ENCODE data around the gene LRFN2.

Gene LRFN2

GRCh38 chr6:40386200-40386599, 201.0 kb downstream of the LRFN2 start:
- in situ Hi-C loops (cut with MboI; ENCODE audit: low sequenced_read_pairs), result no loop called here

DNA sequence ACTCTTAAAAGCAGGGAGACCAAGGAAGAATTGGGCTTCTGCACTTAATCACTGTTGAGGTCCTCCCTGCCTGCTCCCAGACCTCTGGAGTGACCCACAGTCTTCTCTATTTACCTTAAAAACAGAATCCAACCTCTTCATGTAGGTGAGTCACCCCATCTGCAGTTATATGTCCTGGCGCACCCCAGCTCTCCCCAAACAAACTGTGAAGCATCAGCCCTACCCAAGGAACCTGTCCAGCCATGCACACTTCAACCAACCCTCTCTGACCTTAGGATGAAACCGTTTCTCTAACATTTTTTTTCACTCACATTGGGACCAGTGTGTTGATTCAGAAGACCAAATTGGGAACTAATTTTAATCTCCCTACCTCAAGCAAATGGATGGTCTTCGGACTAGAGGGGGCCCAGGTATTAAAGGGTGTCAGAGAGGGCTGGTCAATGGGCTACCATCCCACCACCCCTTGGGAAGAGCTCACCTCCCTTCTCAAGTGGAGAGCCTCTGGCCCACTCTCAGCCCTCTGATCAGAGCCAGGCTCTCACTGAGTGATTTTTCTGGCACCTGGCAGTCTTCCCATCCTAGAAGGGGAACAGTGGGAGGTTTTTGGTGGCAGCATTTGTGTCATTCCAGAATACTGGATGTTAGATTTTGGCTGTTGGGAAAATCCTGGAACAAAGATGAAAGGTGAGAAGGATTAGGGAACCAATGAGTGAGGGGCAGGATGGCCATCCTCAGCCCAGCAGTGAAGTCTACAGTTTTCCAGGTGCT, 203.6 kb downstream of the LRFN2 start:
- in situ Hi-C loops (cut with MboI; ENCODE audit: low sequenced_read_pairs), result no loop called here

DNA sequence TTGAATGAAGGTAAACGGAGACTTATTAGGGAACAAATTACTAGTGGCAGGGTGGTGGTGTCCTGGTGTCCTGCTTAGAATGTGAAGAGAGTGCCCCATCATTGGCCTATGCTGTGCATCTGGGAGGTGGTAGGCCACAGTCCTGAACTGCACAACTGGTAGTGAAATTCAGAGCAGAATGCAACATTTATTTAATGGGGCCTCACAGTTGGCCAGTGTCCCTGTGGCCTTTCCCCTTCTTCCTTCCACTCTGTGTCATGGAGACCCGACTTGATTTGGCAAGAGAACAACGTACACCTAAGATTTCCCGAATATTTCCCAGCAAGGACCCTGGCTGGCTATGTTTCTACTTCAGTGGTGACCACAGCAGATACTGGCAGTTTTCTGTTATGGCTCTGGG, 206.9 kb downstream of the LRFN2 start:
- in situ Hi-C loops (cut with MboI; ENCODE audit: low sequenced_read_pairs), result no loop called here

DNA sequence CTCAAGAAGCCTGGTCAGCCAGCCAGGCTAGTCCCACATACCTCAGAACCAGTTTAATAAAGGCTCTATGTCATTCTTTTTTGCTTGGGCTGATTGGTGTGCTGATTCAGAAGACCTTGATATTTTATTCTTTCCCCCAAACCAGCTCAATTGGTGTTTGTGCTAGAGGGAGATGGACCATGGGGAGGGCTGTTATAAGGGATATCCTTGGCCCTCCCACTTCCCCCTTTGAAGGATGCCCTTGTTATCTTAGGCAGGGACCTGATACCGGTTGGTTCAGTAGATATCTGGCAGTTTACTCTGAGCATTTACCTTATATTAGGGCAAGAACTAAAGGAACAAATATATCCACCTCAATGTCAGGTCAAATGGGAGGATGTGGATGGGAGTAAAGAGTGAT, 207.4 kb downstream of the LRFN2 start:
- in situ Hi-C loops (cut with MboI; ENCODE audit: low sequenced_read_pairs), result no loop called here

DNA sequence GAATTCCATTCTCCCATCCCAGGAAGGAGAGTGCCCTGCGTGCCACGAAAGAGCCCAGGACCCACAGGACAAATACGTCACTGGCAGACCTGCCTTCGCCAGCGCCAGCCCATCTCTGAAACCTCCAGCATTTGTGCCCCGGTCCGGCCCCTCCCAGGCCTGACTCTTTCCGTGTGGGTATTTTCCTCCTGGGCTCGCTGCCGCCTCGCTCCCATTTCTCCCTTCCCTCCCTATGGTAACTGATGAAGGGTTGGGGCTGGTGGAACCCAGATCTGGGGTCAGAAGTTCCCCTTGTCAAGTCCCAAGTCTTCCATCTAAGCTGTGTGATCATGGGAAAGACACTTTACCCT, 208.5 kb downstream of the LRFN2 start:
- in situ Hi-C loops (cut with MboI; ENCODE audit: low sequenced_read_pairs), result no loop called here

DNA sequence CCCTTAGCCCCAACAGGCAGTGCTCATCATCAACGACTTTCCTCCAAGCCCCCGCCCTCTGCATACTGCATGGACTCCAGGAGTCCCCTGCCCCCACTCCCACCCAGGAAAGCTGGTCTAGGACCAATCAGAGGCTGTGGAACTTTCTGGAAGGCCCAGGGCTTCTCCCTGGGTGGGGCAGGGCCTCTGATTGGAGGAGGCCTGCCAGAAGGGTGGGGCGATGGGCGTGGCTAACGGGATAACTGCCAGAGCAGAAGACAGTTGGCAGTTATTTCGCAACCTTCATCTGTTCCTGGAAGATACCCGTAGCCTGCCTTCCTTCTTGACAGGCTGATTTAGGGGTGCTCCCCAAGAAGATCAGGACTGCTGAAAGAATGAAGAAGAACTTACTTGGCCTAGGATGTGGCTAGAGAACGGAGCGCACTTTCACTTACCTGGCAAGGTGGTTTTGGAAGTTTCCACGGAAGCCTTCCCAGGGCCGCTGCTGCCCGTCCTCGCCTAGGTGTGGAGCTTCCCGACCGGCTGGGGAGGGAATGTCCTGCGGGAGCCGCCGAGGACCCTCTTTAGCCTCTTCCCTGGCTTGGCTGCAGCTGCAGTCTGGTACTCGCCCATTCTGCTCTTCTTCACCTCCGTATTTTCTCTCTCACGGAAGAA, 209.0 kb downstream of the LRFN2 start:
- in situ Hi-C loops (cut with MboI; ENCODE audit: low sequenced_read_pairs), result no loop called here

- in situ Hi-C loops (cut with MboI; ENCODE audit: low sequenced_read_pairs), result no loop called here
Measured at GRCh38 chr6:40377173-40377806, 209.9 kb downstream of the LRFN2 start.

DNA sequence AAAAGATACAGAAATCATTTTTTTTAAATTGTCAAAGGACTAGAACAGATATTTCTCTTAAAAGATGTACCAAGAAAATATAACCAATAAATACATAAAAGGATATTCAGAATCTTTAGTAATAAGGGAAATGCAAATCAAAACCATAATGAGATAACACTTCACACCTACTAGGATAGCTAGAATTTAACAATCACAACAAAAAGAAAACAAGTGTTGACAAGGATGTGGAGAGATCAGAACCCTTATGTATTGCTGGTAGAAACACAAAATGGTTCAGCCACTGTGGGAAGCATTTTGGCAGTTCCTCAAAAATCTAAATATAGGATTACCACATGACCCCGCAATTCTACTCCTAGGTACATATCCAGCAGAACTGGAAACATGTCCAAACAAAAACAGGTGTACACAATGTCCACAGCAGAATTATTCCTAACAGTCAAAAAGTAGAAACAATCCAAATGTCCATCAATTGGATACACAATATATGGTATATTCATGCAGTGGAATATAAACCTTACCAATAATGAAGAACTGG, 211.0 kb downstream of the LRFN2 start:
- in situ Hi-C loops (cut with MboI; ENCODE audit: low sequenced_read_pairs), result no loop called here

GRCh38 chr6:40373267-40373666, 213.9 kb downstream of the LRFN2 start:
- in situ Hi-C loops (cut with MboI; ENCODE audit: low sequenced_read_pairs), result no loop called here

GRCh38 chr6:40371621-40372020, 215.5 kb downstream of the LRFN2 start:
- in situ Hi-C loops (cut with MboI; ENCODE audit: low sequenced_read_pairs), result no loop called here

GRCh38 chr6:40371095-40371494, 216.1 kb downstream of the LRFN2 start:
- in situ Hi-C loops (cut with MboI; ENCODE audit: low sequenced_read_pairs), result no loop called here

DNA sequence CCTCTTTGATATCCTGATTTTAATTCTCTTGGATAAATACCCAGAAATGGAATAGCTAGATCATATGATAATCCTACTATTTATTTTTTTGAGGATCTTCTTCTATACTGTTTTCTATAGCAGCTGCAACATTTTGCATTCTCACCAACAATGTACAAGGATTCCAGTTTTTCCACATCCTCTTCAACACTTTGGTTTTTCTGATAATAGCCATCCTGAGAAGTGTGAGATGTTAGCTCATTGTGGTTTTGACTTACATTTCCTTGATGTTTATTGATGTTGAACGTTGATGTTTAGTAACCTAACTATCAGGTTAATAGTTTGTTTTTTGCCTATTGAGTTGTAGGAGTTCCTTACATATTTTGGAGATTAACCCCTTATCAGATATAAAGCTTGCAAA, 217.3 kb downstream of the LRFN2 start:
- in situ Hi-C loops (cut with MboI; ENCODE audit: low sequenced_read_pairs), result no loop called here

- in situ Hi-C loops (cut with MboI; ENCODE audit: low sequenced_read_pairs), result no loop called here
Measured at GRCh38 chr6:40369042-40369441, 218.1 kb downstream of the LRFN2 start.

GRCh38 chr6:40362859-40363258, 224.3 kb downstream of the LRFN2 start:
- in situ Hi-C loops (cut with MboI; ENCODE audit: low sequenced_read_pairs), result no loop called here

GRCh38 chr6:40359808-40360207, 227.4 kb downstream of the LRFN2 start:
- in situ Hi-C loops (cut with MboI; ENCODE audit: low sequenced_read_pairs), result no loop called here

DNA sequence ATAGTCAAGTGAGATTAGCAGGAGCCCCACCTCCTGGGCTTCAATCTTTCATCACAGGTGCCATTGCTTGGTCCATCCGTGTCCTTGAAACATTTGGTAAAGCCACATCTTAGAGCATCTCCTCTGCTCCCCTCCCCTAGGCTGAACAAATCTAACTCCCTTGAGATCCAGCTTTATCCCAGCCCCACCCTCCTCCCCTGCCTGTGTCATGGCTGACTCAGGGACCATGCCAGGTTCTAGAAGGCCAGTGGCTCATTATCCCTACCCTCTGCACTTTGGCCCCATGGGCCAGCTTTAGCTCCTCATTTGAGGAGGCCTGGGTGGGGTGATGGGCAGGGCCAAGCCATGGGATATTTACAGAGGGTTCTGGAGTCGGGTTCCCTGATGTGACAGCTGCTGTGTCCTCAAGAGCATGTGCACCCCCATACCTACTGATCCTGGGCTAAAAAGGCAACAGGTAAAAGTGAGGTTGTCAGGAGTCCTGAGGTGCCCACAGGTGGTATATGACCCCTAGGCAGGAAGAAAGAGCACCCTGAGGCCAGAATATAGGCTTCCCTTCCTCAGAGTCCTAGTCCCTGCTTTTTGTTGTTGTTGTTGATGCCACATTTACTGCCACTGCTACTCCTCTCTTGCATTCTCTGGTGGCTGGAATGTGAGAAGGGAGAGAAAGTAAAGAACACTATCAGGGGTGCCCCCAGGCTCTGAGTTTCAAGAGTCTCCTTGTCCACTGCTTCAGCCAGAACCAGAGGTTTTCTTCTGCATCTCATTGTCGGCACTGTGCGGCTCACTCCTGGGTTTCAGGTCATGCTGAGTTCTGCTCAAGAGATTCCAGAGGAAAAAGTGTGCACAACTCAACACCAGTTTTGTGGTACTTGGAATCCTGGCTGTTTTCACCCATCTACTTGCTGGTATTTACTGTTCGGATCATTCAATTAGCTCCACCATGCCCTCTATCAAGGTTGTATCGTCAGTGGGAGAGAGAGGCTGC, 228.4 kb downstream of the LRFN2 start:
- in situ Hi-C loops (cut with MboI; ENCODE audit: low sequenced_read_pairs), result no loop called here

- in situ Hi-C loops (cut with MboI; ENCODE audit: low sequenced_read_pairs), result no loop called here
Measured at GRCh38 chr6:40356242-40356910, 230.8 kb downstream of the LRFN2 start.

- in situ Hi-C loops (cut with MboI; ENCODE audit: low sequenced_read_pairs), result no loop called here
Measured at GRCh38 chr6:40355532-40355931, 231.6 kb downstream of the LRFN2 start.

DNA sequence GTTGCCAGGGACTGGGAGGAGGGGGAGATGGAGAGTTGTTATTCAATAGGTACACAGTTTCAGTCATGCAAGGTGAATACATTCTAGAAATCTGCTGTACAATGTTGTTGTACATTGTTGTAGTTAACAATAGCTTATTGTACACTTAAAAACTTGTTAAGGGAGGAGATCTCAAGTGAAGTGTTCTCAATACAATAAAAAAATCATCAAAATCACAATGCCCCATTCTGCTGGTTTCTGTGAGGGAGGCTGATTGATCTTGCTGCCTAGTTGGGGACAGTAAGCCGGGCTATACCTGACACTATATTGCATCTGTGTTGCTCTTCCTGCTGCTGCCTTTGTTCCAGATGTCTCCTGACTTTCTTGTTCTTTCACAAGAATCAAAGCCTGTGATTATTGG, 232.1 kb downstream of the LRFN2 start:
- in situ Hi-C loops (cut with MboI; ENCODE audit: low sequenced_read_pairs), result no loop called here

- in situ Hi-C loops (cut with MboI; ENCODE audit: low sequenced_read_pairs), result no loop called here
Measured at GRCh38 chr6:40353967-40354452, 233.2 kb downstream of the LRFN2 start.

Data from HL-60/S4 treated with phorbol 12-myristate 13-acetate at 8.2 ng/mL for 4 days and 3 days (cell line).